Spleen (tissue), 11 donors: Measurements from ENCODE around the gene KIF14. TPM values are rescaled to one million over a fixed set of nuclear protein-coding genes. Genes with fewer than 3 reads are reported as not detected.
A peak's percentile ranks its signal among the peaks of the same experiment; 100 is the strongest.
"Not testable (repeated sequence)": the region's sequence is repeated elsewhere in the genome, so short reads cannot be mapped to it uniquely, and the experiment has no call there.

Experiments
- DNase-seq: peaks from one replicate; pipeline ENCODE4 v3.0.0-alpha.2; 2020
- H3K27ac ChIP-seq, 8 donors: fragments of 200-600 bp; sonication (generic) in 7 of 8; 1 replicate in 4 of 8; 2 replicates in 4 of 8; pipeline versions ENCODE4 v1.5.0 to v1.8.0; 2016 to 2021; ENCODE audit warnings: inconsistent platforms in 4 of 8, mild to moderate bottlenecking in 4 of 8, moderate library complexity in 1 of 8
- H3K27me3 ChIP-seq, 7 donors: fragments of 200-600 bp; sonication (generic) in 6 of 7; replicated peaks in 1 of 7; 1 replicate in 4 of 7; 2 replicates in 3 of 7; pipeline versions ENCODE4 v1.5.0 to v1.8.0; 2016 to 2021; ENCODE audit warnings: inconsistent platforms in 3 of 7, mild to moderate bottlenecking in 1 of 7
- H3K36me3 ChIP-seq, 6 donors: fragments of 200-600 bp; sonication (generic) in 5 of 6; 1 replicate in 4 of 6; 2 replicates in 2 of 6; pipeline versions ENCODE4 v1.5.0 to v1.8.0; 2016 to 2021; ENCODE audit warnings: inconsistent platforms in 2 of 6
- H3K4me1 ChIP-seq, 6 donors: fragments of 200-600 bp; sonication (generic) in 5 of 6; 1 replicate in 3 of 6; 2 replicates in 3 of 6; pipeline versions ENCODE4 v1.5.0 to v1.8.0; 2016 to 2021; ENCODE audit warnings: inconsistent platforms in 3 of 6
- H3K4me3 ChIP-seq, 8 donors: fragments of 200-600 bp; sonication (generic) in 7 of 8; 1 replicate in 4 of 8; 2 replicates in 4 of 8; pipeline versions ENCODE4 v1.5.0 to v1.8.0; 2016 to 2021; ENCODE audit warnings: inconsistent platforms in 4 of 8, mild to moderate bottlenecking in 4 of 8, moderate library complexity in 2 of 8
- H3K9me3 ChIP-seq, 8 donors: fragments of 200-600 bp; sonication (generic) in 7 of 8; 1 replicate in 4 of 8; 2 replicates in 4 of 8; pipeline versions ENCODE4 v1.5.0 to v1.8.0; 2016 to 2021; ENCODE audit warnings: inconsistent platforms in 4 of 8
- POLR2A ChIP-seq, 3 donors: fragments of 450-650 bp; IDR thresholded peaks; one replicate each; pipeline ENCODE4 v1.5.1; 2017; ENCODE audit warnings: antibody characterized with exemption in 3 of 3, mild to moderate bottlenecking in 1 of 3
- POLR2AphosphoS5 ChIP-seq, 3 donors: sonication (generic); formaldehyde crosslinking; IDR thresholded peaks; one replicate each; pipeline ENCODE4 v1.5.1; 2017; ENCODE audit warnings: antibody characterized with exemption in 3 of 3
- WGBS, 5 donors: extraction: QIAGEN DNeasy Blood & Tissue Kit in 3 of 5; methylation state at CpG; one replicate each; pipeline versions ENCODE4 v1.1.5 to v1.1.7; 2013 to 2018; 5-methylcytosine and 5-hydroxymethylcytosine counted together
- intact Hi-C: fragments of 100-400 bp; cut with DNase I; formaldehyde crosslinking; loops from one replicate; pipeline ENCODE4 v1.15.0; 2023; ENCODE audit warnings: low total_unique reads
- polyA plus RNA-seq, 3 donors: library from polyadenylated mRNA; stranded (reverse); fragments of 200-250 nt; gene quantifications; one replicate each; pipeline ENCODE4 v1.2.1, GENCODE V29; 2013
- total RNA-seq, 7 donors: library from RNA; depleted of rRNA in 3 of 7; stranded (reverse); fragments of >200 nt in 3 of 7; fragmentation: NEBNext Ultra II Directional in 4 of 7; extraction: Animal tissue kit (Norgen Biotek cat#: 25700) in 4 of 7; gene quantifications; one replicate each; pipeline versions ENCODE4 v1.1.0 to v1.2.1, GENCODE V29; 2016 to 2021
- TF ChIP-seq, protein P1 (sequence below), 11 experiments: fragments of 200-600 bp in 7 of 11; fragments of 450-650 bp in 4 of 11; sonication (generic) in 4 of 11; IDR thresholded peaks in 8 of 11; conservative IDR thresholded peaks in 3 of 11; 1 replicate in 7 of 11; 2 replicates in 4 of 11; pipeline versions ENCODE4 v1.4.0 to v1.8.0; 2016 to 2021; ENCODE audit warnings: antibody characterized with exemption in 11 of 11, inconsistent platforms in 4 of 11, mild to moderate bottlenecking in 1 of 11
- donor health status: healthy with polysubstance abuse.
- donor health status: DM: no; HTN: no; CAD: no; lungs with moderate emphysema.
- donor health status: DM: no; HTN: no; CAD: no.
- donor health status: Bipolar disorder and iron deficiency.
- donor health status: healthy.
- donor health status: DM: no; HTN: no; CAD: no.
- donor health status: DM: yes; HTN: yes; CAD: no.

Gene KIF14
- total and polyA plus RNA-seq, 10 donors, result 0.09 to 3.3 (median 0.70) TPM

DNA sequence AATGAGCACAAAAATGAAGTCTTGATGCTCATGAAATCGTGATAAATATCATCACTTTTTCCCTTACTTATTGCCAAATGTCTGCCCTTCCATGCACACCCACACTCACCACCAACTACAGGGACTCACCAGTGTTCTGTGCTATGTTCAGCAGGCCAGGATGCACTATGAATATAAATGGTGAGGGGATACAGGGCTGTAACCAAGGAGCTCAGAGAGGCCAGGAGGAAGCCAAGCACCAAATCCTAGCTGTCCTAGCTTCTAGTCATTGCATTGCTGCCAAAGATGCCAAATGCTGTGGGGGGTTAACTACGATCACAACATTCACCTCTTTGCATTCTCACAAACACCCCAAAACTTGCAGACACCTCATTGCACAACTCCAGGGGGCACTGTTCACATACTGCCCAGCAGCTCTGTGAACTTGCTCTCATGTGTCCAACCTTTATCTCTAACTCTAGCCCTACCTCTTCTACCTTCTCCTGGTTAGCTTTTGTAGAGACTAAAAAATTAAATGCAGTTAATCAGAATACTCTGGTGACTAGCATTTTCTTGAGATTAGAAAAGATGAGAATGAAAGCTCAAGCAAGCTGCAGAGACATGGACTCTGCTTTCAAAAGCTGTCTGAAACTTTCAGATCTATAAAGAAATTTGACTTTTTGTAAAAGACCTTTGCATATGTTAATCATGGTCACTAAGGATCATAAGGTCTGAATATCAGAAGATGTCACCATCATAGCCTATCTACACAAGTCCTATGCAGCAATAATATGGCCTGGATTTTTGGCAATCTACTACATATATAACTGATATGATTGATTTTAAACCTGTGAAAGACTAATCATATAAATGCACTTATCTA, 13.9 kb upstream of the KIF14 start:
- H3K36me3 ChIP-seq, result no peaks in the 10 kb centered on the region

DNA sequence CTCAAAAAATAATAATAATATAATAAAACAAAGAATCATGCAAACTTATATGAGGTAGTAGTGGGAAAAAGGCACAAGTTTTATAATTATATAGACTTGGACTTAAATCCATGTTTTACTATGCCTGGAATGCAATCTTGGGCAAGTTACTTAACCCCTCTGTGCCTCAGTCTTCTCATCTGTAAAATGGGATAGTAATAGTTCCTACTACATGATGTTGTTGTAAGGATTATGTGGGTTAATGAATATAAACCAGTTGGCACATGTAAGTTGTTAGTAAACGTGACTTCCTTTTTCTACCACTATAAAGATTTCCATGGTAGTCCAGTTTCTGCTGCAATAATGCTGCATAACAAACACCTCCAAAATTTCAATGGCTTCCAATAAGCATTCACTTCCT, 10.8 kb upstream of the KIF14 start:
- H3K27me3 ChIP-seq, result no peaks in the 10 kb centered on the region
- intact Hi-C loops, result no loop called here
- DNase-seq, result no peak
- no peaks in the 10 kb centered on the region for H3K9me3 ChIP-seq
- no peak overlapping the region for H3K4me3 ChIP-seq
- no peak overlapping the region for H3K27ac ChIP-seq
- 81 to 92% (median 83%) methylated on average over 1 of the region's 1 CpG for WGBS, 5 donors
- no peaks in the 10 kb centered on the region for H3K36me3 ChIP-seq
- TF ChIP-seq POLR2AphosphoS5 (IDR thresholded peaks at IDR 0.05), result no peak
- TF ChIP-seq, protein P1, sequence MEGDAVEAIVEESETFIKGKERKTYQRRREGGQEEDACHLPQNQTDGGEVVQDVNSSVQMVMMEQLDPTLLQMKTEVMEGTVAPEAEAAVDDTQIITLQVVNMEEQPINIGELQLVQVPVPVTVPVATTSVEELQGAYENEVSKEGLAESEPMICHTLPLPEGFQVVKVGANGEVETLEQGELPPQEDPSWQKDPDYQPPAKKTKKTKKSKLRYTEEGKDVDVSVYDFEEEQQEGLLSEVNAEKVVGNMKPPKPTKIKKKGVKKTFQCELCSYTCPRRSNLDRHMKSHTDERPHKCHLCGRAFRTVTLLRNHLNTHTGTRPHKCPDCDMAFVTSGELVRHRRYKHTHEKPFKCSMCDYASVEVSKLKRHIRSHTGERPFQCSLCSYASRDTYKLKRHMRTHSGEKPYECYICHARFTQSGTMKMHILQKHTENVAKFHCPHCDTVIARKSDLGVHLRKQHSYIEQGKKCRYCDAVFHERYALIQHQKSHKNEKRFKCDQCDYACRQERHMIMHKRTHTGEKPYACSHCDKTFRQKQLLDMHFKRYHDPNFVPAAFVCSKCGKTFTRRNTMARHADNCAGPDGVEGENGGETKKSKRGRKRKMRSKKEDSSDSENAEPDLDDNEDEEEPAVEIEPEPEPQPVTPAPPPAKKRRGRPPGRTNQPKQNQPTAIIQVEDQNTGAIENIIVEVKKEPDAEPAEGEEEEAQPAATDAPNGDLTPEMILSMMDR (IDR thresholded peaks at IDR 0.05 in 8 of 11, conservative IDR thresholded peaks at IDR 0.05 in 3 of 11), result no peak
- no peak for TF ChIP-seq POLR2A (IDR thresholded peaks at IDR 0.05)
- peaks cover 4 to 27% (median 18%) of the 10 kb centered on the region in 6 donors for H3K4me1 ChIP-seq

More for the DNA sequence above, 13.9 kb upstream of the KIF14 start:
- DNase-seq, result no peak
- WGBS, 5 donors, result 44 to 85% (median 46%) methylated on average over 1 to 2 of the region's 2 CpGs
- Histone ChIP-seq H3K4me1 (no peaks in the 10 kb centered on the region), H3K27me3 (no peaks in the 10 kb centered on the region), H3K9me3 (no peaks in the 10 kb centered on the region), H3K4me3 (no peak overlapping the region), H3K27ac (no peak overlapping the region)
- intact Hi-C loops, result no loop called here
- TF ChIP-seq, protein P1 (IDR thresholded peaks at IDR 0.05 in 8 of 11, conservative IDR thresholded peaks at IDR 0.05 in 3 of 11), result no peak
- no peak for TF ChIP-seq POLR2A (IDR thresholded peaks at IDR 0.05)
- TF ChIP-seq POLR2AphosphoS5 (IDR thresholded peaks at IDR 0.05), result no peak

DNA sequence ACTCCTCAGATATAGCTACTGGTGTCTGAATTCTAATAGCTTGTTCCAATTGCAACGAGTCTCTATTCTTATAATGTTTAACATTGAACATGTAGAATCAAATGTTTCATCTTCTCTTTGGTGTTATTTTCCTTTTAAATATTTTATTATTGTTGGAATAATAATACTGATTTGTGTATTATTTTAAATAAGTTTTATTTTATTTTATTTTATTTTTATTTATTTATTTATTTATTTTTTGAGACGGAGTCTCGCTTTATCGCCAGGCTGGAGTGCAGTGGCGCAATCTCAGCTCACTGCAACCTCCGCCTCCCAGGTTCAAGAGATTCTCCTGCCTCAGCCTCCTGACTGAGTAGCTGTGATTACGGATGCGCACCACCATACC, 10.0 kb upstream of the KIF14 start:
- 84 to 98% (median 96%) methylated on average over 8 of the region's 8 CpGs for WGBS, 5 donors
- H3K27ac ChIP-seq, H3K9me3 ChIP-seq, H3K36me3 ChIP-seq, intact Hi-C loops, H3K4me3 ChIP-seq, DNase-seq, H3K27me3 ChIP-seq: not testable (repeated sequence)
- H3K4me1 ChIP-seq, result peaks cover 4 to 29% (median 18%) of the 10 kb centered on the region in 6 donors

DNA sequence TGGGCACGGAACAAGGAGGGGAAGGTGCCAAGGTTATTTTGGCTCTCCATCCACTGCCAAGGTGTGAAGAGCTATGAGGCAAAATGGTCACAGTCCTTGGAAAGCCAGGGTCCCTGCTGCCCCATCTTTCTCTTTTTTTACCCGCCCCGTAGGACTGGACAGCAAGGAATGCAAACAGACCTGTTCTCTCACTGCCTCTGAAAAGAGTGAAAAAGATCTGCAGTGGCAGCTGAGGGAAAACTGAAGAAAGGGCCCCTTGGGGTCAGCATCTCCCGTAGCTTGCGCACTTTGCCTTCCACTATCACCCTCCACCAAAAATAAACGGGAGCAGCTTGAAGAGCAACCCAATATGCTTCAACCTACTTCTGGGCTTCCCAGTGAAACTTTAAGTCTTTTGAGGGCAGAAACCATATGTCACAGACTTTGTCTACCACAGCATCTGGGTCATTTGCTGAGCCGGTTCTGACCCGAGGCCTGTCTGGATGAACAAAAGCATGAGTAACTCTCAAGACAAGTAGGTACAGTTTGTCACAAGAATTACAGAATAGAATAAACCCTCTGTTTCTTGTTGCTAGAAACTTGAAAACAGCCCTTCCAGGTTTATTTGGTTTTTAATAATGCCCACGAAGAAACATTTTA, 9.4 kb upstream of the KIF14 start:
- no peak overlapping the region for H3K27ac ChIP-seq
- peak; percentile 19 for DNase-seq
- H3K4me1 ChIP-seq, result peaks cover 4 to 34% (median 19%) of the 10 kb centered on the region in 6 donors
- TF ChIP-seq POLR2AphosphoS5 (IDR thresholded peaks at IDR 0.05) (no peak), POLR2A (IDR thresholded peaks at IDR 0.05) (no peak)
- TF ChIP-seq, protein P1 (IDR thresholded peaks at IDR 0.05 in 8 of 11, conservative IDR thresholded peaks at IDR 0.05 in 3 of 11), result no peak
- H3K27me3 ChIP-seq, result no peaks in the 10 kb centered on the region
- H3K4me3 ChIP-seq, result no peak overlapping the region
- no peaks in the 10 kb centered on the region for H3K9me3 ChIP-seq
- 90 to 96% (median 92%) methylated on average over 9 of the region's 9 CpGs for WGBS, 5 donors
- intact Hi-C loops, result loop anchor here (10.0 kb wide), 1 partner anchor 45 kb away; no protein-coding TSS in a partner anchor
- no peaks in the 10 kb centered on the region for H3K36me3 ChIP-seq
